GM21717 (cell line): ENCODE results near the gene HBD.

ENCODE experiments used
- ATAC-seq: cut with Tn5 transposase; IDR thresholded peaks from one replicate; pipeline ENCODE4 v1.9.1; 2021; ENCODE audit warnings: mild to moderate bottlenecking, moderate library complexity; ENCODE audit not compliant: unreplicated experiment

Gene HBD

DNA sequence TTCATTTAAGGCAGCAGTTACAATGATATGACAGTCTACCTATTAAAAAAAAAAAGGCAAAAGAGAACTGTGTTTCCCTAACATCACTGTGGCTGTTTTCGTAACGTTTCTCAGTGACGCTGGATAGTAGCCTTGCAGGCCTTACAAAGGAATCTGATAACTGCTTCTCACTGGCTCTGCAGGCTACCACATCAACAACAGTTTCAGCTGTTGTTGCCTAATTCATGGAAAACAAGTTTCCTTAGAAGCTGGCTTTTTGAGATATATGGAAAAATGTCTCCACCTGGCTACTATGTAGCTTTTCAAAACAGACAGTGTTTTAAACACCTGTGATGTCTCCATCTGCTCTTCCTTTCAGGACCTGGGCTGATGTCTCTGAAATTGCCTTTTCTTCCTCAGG is 37.6 kb downstream of the HBD start:
- ATAC-seq, result no peak

GRCh38 chr11:5196067-5196466 is 38.2 kb downstream of the HBD start:
- no peak for ATAC-seq

DNA sequence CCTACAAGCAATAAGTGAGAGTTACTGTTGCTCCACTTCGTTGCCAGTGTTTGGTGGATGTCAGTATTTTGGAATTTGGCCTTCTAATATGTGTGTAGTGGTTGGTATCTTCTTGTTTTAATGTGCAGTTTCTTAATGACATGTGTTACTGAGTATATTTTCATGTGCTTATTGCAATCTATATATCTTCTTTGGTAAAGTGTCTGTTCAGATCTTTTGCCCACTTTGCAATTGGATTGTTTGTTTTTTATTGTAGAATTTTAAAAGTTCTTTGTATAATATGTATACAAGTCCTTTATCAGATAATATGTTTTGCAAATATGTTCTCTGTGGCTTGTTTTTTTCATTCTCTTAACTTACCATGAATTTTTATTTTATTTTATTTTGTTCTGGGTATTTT is 41.5 kb downstream of the HBD start:
- ATAC-seq, result no peak

DNA sequence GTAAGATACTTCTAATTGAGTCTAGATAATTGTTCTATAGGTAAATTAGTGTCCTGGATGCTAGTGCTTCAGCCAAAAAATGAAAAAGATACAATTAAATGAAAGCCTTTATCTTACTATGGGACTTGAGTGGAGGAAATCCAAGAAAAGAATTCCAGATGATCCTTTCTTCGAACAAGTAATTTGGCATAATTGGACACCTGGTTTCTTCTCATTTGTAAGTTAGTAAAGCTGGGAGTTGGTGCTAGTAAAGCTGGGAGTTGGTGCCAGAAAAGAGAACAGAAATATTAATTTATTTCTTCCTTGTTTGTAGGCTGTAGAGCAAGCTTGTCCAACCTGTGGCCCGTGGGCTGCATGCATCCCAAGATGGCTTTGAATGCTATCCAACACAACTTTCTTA is 46.1 kb downstream of the HBD start:
- no peak for ATAC-seq
